GM18508 (cell line): ENCODE data around the gene RBP3.
"Not testable (repeated sequence)": the region's sequence is repeated elsewhere in the genome, so short reads cannot be mapped to it uniquely, and the experiment has no call there.

Experiments
- ATAC-seq: cut with Tn5 transposase; IDR thresholded peaks from one replicate; pipeline ENCODE4 v1.9.1; 2021; ENCODE audit warnings: moderate number of reproducible peaks; ENCODE audit not compliant: insufficient read depth, unreplicated experiment

RBP3 gene

GRCh38 chr10:47384148-47384921, 36.2 kb downstream of the RBP3 start, which contains the start of gene ZNF488:
Gene ZNF488 (minus strand): TSS chr10:47384293. CDS start chr10:47368829, 15,464 bp downstream.
- ATAC-seq: no peak

- not testable (repeated sequence) for ATAC-seq
Measured at GRCh38 chr10:47386104-47386503, 37.9 kb downstream of the RBP3 start.

- ATAC-seq: no peak
Measured at GRCh38 chr10:47388879-47389278, 40.7 kb downstream of the RBP3 start.

- no peak for ATAC-seq
Measured at GRCh38 chr10:47389619-47390018, 41.5 kb downstream of the RBP3 start.

GRCh38 chr10:47396311-47396717, 48.2 kb downstream of the RBP3 start:
- no peak for ATAC-seq

GRCh38 chr10:47397256-47397655, 49.1 kb downstream of the RBP3 start:
- no peak for ATAC-seq

- no peak for ATAC-seq
Measured at GRCh38 chr10:47400251-47400650, 52.1 kb downstream of the RBP3 start.

GRCh38 chr10:47400786-47401185, 52.6 kb downstream of the RBP3 start:
- no peak for ATAC-seq

- ATAC-seq: no peak
Measured at GRCh38 chr10:47401210-47401609, 53.0 kb downstream of the RBP3 start.

- no peak for ATAC-seq
Measured at GRCh38 chr10:47401874-47402640, 53.9 kb downstream of the RBP3 start.

GRCh38 chr10:47402641-47403301, 54.6 kb downstream of the RBP3 start:
- ATAC-seq: no peak

- ATAC-seq: no peak
Measured at GRCh38 chr10:47403446-47404318, 55.5 kb downstream of the RBP3 start.

- ATAC-seq: no peak
Measured at GRCh38 chr10:47404446-47404845, 56.3 kb downstream of the RBP3 start.

- ATAC-seq: no peak
Measured at GRCh38 chr10:47404937-47405336, 56.8 kb downstream of the RBP3 start.

- ATAC-seq: no peak
Measured at GRCh38 chr10:47405857-47406547, 57.8 kb downstream of the RBP3 start.

GRCh38 chr10:47406548-47406869, 58.3 kb downstream of the RBP3 start:
- no peak for ATAC-seq

GRCh38 chr10:47406870-47407691, 58.9 kb downstream of the RBP3 start:
- no peak for ATAC-seq
